Effector memory CD4-positive, alpha-beta T cell (primary cell): ENCODE data around the gene OPTN.
"Not testable (repeated sequence)": the region's sequence is repeated elsewhere in the genome, so short reads cannot be mapped to it uniquely, and the experiment has no call there.

Experiments used
- DNase-seq, 3 donors: peaks; one replicate each; pipeline ENCODE4 v3.0.0-alpha.2; 2020
- H3K27ac ChIP-seq: 2 replicates; pipeline ENCODE4 v1.7.0; 2013; ENCODE audit warnings: mild to moderate bottlenecking, low read length, moderate library complexity; ENCODE audit not compliant: insufficient read depth, poor library complexity, severe bottlenecking
- H3K27me3 ChIP-seq: replicated peaks from 2 replicates; pipeline ENCODE4 v1.7.0; 2013; ENCODE audit warnings: mild to moderate bottlenecking, low read length; ENCODE audit not compliant: insufficient read depth, control insufficient read depth, poor library complexity, severe bottlenecking
- H3K36me3 ChIP-seq: 2 replicates; pipeline ENCODE4 v1.7.0; 2013; ENCODE audit warnings: mild to moderate bottlenecking, low read length, moderate library complexity; ENCODE audit not compliant: control insufficient read depth, insufficient read depth
- H3K4me1 ChIP-seq: 2 replicates; pipeline ENCODE4 v1.7.0; 2013; ENCODE audit warnings: low read length, mild to moderate bottlenecking; ENCODE audit not compliant: control insufficient read depth, insufficient read depth, poor library complexity, severe bottlenecking
- H3K4me3 ChIP-seq: 2 replicates; pipeline ENCODE4 v1.7.0; 2013; ENCODE audit warnings: low read length, low read depth, mild to moderate bottlenecking; ENCODE audit not compliant: insufficient read depth, poor library complexity, severe bottlenecking
- H3K9me3 ChIP-seq: 2 replicates; pipeline ENCODE4 v1.7.0; 2013; ENCODE audit warnings: mild to moderate bottlenecking, low read length, moderate library complexity; ENCODE audit not compliant: control insufficient read depth

The OPTN gene

GRCh38 chr10:13068484-13068883 lies 31.5 kb upstream of the OPTN start:
- Histone ChIP-seq H3K27me3 (no peaks in the 10 kb centered on the region), H3K4me3 (no peak overlapping the region), H3K27ac (no peak overlapping the region), H3K36me3 (no peaks in the 10 kb centered on the region), H3K9me3 (no peaks in the 10 kb centered on the region), H3K4me1 (no peaks in the 10 kb centered on the region)
- DNase-seq = no peak

GRCh38 chr10:13072339-13072738 lies 27.6 kb upstream of the OPTN start:
- Histone ChIP-seq H3K36me3 (no peaks in the 10 kb centered on the region), H3K4me1 (no peaks in the 10 kb centered on the region), H3K9me3 (no peaks in the 10 kb centered on the region), H3K4me3 (no peak overlapping the region), H3K27ac (no peak overlapping the region), H3K27me3 (peaks cover 7% of the 10 kb centered on the region)
- no peak for DNase-seq

- Histone ChIP-seq H3K4me3 (no peak overlapping the region), H3K36me3 (no peaks in the 10 kb centered on the region)
Measured at GRCh38 chr10:13074563-13075451, 25.2 kb upstream of the OPTN start.

GRCh38 chr10:13078912-13079775 lies 20.8 kb upstream of the OPTN start:
- DNase-seq = no peak
- no peak overlapping the region for H3K4me3 ChIP-seq

More at GRCh38 chr10:13074563-13075451, 25.2 kb upstream of the OPTN start:
- peaks cover 7% of the 10 kb centered on the region for H3K27me3 ChIP-seq
- no peaks in the 10 kb centered on the region for H3K4me1 ChIP-seq
- H3K9me3 ChIP-seq = no peaks in the 10 kb centered on the region
- no peak overlapping the region for H3K27ac ChIP-seq
- DNase-seq = peak in 1 of 3 donors; percentile 17

GRCh38 chr10:13079776-13080050 lies 20.2 kb upstream of the OPTN start:
- H3K9me3 ChIP-seq = peaks cover 7% of the 10 kb centered on the region
- no peak overlapping the region for H3K4me3 ChIP-seq
- peaks cover 3% of the 10 kb centered on the region for H3K27me3 ChIP-seq
- no peak for DNase-seq
- H3K36me3 ChIP-seq = no peaks in the 10 kb centered on the region
- H3K4me1 ChIP-seq = no peaks in the 10 kb centered on the region
- H3K27ac ChIP-seq = no peak overlapping the region

More at GRCh38 chr10:13078912-13079775, 20.8 kb upstream of the OPTN start:
- no peaks in the 10 kb centered on the region for H3K4me1 ChIP-seq
- H3K27me3 ChIP-seq = peaks cover 7% of the 10 kb centered on the region
- no peaks in the 10 kb centered on the region for H3K36me3 ChIP-seq
- H3K27ac ChIP-seq = no peak overlapping the region
- peaks cover 3% of the 10 kb centered on the region for H3K9me3 ChIP-seq

- no peak for DNase-seq
- Histone ChIP-seq H3K4me1 (no peaks in the 10 kb centered on the region), H3K27ac (no peak overlapping the region), H3K27me3 (no peaks in the 10 kb centered on the region), H3K36me3 (no peaks in the 10 kb centered on the region), H3K9me3 (peaks cover 7% of the 10 kb centered on the region), H3K4me3 (no peak overlapping the region)
Measured at GRCh38 chr10:13080643-13081042, 19.3 kb upstream of the OPTN start.

GRCh38 chr10:13083700-13084099 lies 16.3 kb upstream of the OPTN start:
- not testable (repeated sequence) for H3K4me3 ChIP-seq, DNase-seq, H3K4me1 ChIP-seq, H3K36me3 ChIP-seq, H3K27ac ChIP-seq, H3K9me3 ChIP-seq, H3K27me3 ChIP-seq

GRCh38 chr10:13086056-13086455 lies 13.9 kb upstream of the OPTN start:
- no peak overlapping the region for H3K27ac ChIP-seq

GRCh38 chr10:13087601-13087985 lies 12.4 kb upstream of the OPTN start:
- no peak overlapping the region for H3K27ac ChIP-seq

More at GRCh38 chr10:13086056-13086455, 13.9 kb upstream of the OPTN start:
- Histone ChIP-seq H3K9me3 (peaks cover 7% of the 10 kb centered on the region), H3K4me3 (no peak overlapping the region), H3K4me1 (no peaks in the 10 kb centered on the region), H3K27me3 (no peaks in the 10 kb centered on the region), H3K36me3 (no peaks in the 10 kb centered on the region)
- no peak for DNase-seq

More at GRCh38 chr10:13087601-13087985, 12.4 kb upstream of the OPTN start:
- Histone ChIP-seq H3K27me3 (no peaks in the 10 kb centered on the region), H3K4me1 (no peaks in the 10 kb centered on the region), H3K9me3 (peaks cover 7% of the 10 kb centered on the region), H3K36me3 (no peaks in the 10 kb centered on the region), H3K4me3 (no peak overlapping the region)
- DNase-seq = no peak
